H1 (cell line): ENCODE results near the gene TMTC4. TPM values are rescaled to one million over a fixed set of nuclear protein-coding genes. Genes with fewer than 3 reads are reported as not detected.
A peak's percentile ranks its signal among the peaks of the same experiment; 100 is the strongest.

Experiments
- CTCF ChIA-PET: fragments of 300-600 bp; sonication (Branson Sonifier 250); formaldehyde crosslinking; loops from one replicate; lab custom pipeline; 2021; ENCODE audit not compliant: partially characterized antibody; lab: Charles Lee
- POLR2A ChIA-PET: fragments of 300-600 bp; sonication (Branson Sonifier 250); formaldehyde crosslinking; loops from one replicate; lab custom pipeline; 2021; ENCODE audit warnings: inconsistent platforms; ENCODE audit not compliant: partially characterized antibody; lab: Charles Lee
- DNase-seq, 2 experiments: peaks; one replicate each; pipeline versions ENCODE4 v3.0.0 to v3.0.0-alpha.2; 2010 to 2022; ENCODE audit warnings: low spot score in 2 of 2, low read depth in 1 of 2, mixed read lengths in 1 of 2
- FAIRE-seq: peaks from 2 replicates; lab custom pipeline; 2011; peaks lifted over from hg19 to GRCh38; lab: Jason Lieb, UNC
- H2AFZ ChIP-seq: 2 replicates; pipeline ENCODE4 v1.8.1; 2012; ENCODE audit warnings: low read length, inconsistent platforms
- H2AK5ac ChIP-seq: 2 replicates; pipeline ENCODE4 v1.6.1; 2013; ENCODE audit warnings: low read depth, low read length
- H2BK120ac ChIP-seq: replicated peaks from 2 replicates; pipeline ENCODE3; 2013; ENCODE audit warnings: low read depth, low read length, inconsistent platforms
- H2BK12ac ChIP-seq: 2 replicates; pipeline ENCODE4 v1.6.1; 2013; ENCODE audit warnings: low read depth, low read length
- H2BK15ac ChIP-seq: 2 replicates; pipeline ENCODE4 v1.6.1; 2013; ENCODE audit warnings: low read length
- H2BK20ac ChIP-seq: 2 replicates; pipeline ENCODE4 v1.6.1; 2013; ENCODE audit warnings: low read length
- H2BK5ac ChIP-seq: 2 replicates; pipeline ENCODE4 v1.6.1; 2013; ENCODE audit warnings: low read depth, low read length
- H3K14ac ChIP-seq: 2 replicates; pipeline ENCODE4 v1.6.1; 2013; ENCODE audit warnings: inconsistent platforms; ENCODE audit not compliant: insufficient read length
- H3K18ac ChIP-seq: 2 replicates; pipeline ENCODE4 v1.6.1; 2013; ENCODE audit warnings: low read length; ENCODE audit errors: extremely low read depth
- H3K23ac ChIP-seq: 2 replicates; pipeline ENCODE4 v1.6.1; 2013; ENCODE audit warnings: inconsistent platforms; ENCODE audit not compliant: insufficient read length
- H3K23me2 ChIP-seq: 2 replicates; pipeline ENCODE4 v1.6.1; 2013; ENCODE audit warnings: low read depth, low read length
- H3K27ac ChIP-seq: 2 replicates; pipeline ENCODE4 v1.6.1; 2011; ENCODE audit warnings: low read depth, low read length, inconsistent platforms
- H3K27me3 ChIP-seq, 4 experiments: replicated peaks in 1 of 4; 1 replicate in 1 of 4; 2 replicates in 3 of 4; pipeline versions ENCODE4 v1.6.1 to v1.8.1; 2011 to 2013; ENCODE audit warnings: low read length in 3 of 4, mild to moderate bottlenecking in 3 of 4, inconsistent platforms in 2 of 4, mixed read lengths in 2 of 4, moderate library complexity in 1 of 4; ENCODE audit not compliant: control insufficient read depth in 3 of 4, insufficient read depth in 3 of 4; ENCODE audit errors: extremely low read depth in 1 of 4
- H3K36me3 ChIP-seq, 4 experiments: 2 replicates each; pipeline versions ENCODE4 v1.6.1 to v1.8.1; 2011 to 2013; ENCODE audit warnings: mild to moderate bottlenecking in 4 of 4, low read length in 3 of 4, moderate library complexity in 2 of 4, control low read depth in 1 of 4, inconsistent platforms in 1 of 4; ENCODE audit not compliant: insufficient read depth in 4 of 4, control insufficient read depth in 2 of 4
- H3K4ac ChIP-seq: replicated peaks from 2 replicates; pipeline ENCODE3; 2013; ENCODE audit warnings: low read length, low read depth, mixed read lengths, inconsistent platforms; ENCODE audit not compliant: insufficient read length
- H3K4me1 ChIP-seq, 4 experiments: replicated peaks in 1 of 4; 1 replicate in 1 of 4; 2 replicates in 3 of 4; pipeline versions ENCODE4 v1.6.1 to v1.8.1; 2011 to 2013; ENCODE audit warnings: low read length in 3 of 4, inconsistent platforms in 2 of 4, mixed read lengths in 1 of 4; ENCODE audit not compliant: insufficient read depth in 4 of 4, control insufficient read depth in 3 of 4
- H3K4me2 ChIP-seq, 2 experiments: 2 replicates each; pipeline versions ENCODE4 v1.6.1 to v1.8.1; 2011 to 2013; ENCODE audit warnings: low read depth in 2 of 2, low read length in 2 of 2, control low read depth in 1 of 2, inconsistent platforms in 1 of 2, mild to moderate bottlenecking in 1 of 2; ENCODE audit not compliant: insufficient read depth in 1 of 2
- H3K4me3 ChIP-seq, 4 experiments: fragments of 200-600, 300-600 bp in 1 of 4; sonication (generic), shearing (Covaris generic), sonication (Bioruptor Twin) in 1 of 4; 2 replicates each; pipeline versions ENCODE4 v1.5.1 to v1.8.1; 2011 to 2016; ENCODE audit warnings: low read length in 4 of 4, low read depth in 3 of 4, control low read depth in 2 of 4, inconsistent platforms in 2 of 4, mild to moderate bottlenecking in 2 of 4, mixed read lengths in 1 of 4, moderate library complexity in 1 of 4; ENCODE audit not compliant: insufficient read depth in 2 of 4; ENCODE audit errors: extremely low read depth in 1 of 4
- H3K56ac ChIP-seq: replicated peaks from 2 replicates; pipeline ENCODE3; 2013; ENCODE audit warnings: low read depth, mild to moderate bottlenecking, mixed read lengths, low read length, inconsistent platforms; ENCODE audit not compliant: insufficient read length
- H3K79me1 ChIP-seq: 2 replicates; pipeline ENCODE4 v1.6.1; 2013; ENCODE audit warnings: low read depth, low read length, control low read depth
- H3K79me2 ChIP-seq, 2 experiments: 2 replicates each; pipeline versions ENCODE4 v1.6.1 to v1.8.1; 2012 to 2013; ENCODE audit warnings: low read length in 2 of 2, mild to moderate bottlenecking in 2 of 2, inconsistent platforms in 1 of 2; ENCODE audit not compliant: insufficient read depth in 2 of 2, control insufficient read depth in 1 of 2
- H3K9ac ChIP-seq, 4 experiments: replicated peaks in 1 of 4; 1 replicate in 1 of 4; 2 replicates in 3 of 4; pipeline versions ENCODE4 v1.6.1 to v1.8.1; 2011 to 2013; ENCODE audit warnings: low read depth in 3 of 4, low read length in 3 of 4, control low read depth in 2 of 4, mild to moderate bottlenecking in 2 of 4, moderate library complexity in 2 of 4, inconsistent platforms in 1 of 4; ENCODE audit errors: extremely low read depth in 1 of 4
- H3K9me3 ChIP-seq, 2 experiments: 2 replicates each; pipeline versions ENCODE4 v1.6.1 to v1.8.1; 2012 to 2013; ENCODE audit warnings: mild to moderate bottlenecking in 2 of 2, moderate library complexity in 2 of 2, control low read depth in 1 of 2, inconsistent platforms in 1 of 2, low read depth in 1 of 2, low read length in 1 of 2, mixed read lengths in 1 of 2; ENCODE audit not compliant: insufficient read depth in 2 of 2
- H4K20me1 ChIP-seq, 2 experiments: replicated peaks in 1 of 2; 2 replicates each; pipeline versions ENCODE3 to v1.8.1; 2011 to 2013; ENCODE audit warnings: inconsistent platforms in 2 of 2, low read length in 2 of 2, mild to moderate bottlenecking in 1 of 2; ENCODE audit not compliant: insufficient read depth in 2 of 2, control insufficient read depth in 1 of 2
- H4K5ac ChIP-seq: 2 replicates; pipeline ENCODE4 v1.6.1; 2013; ENCODE audit warnings: low read length, low read depth, mixed read lengths, inconsistent platforms; ENCODE audit not compliant: insufficient read length
- H4K8ac ChIP-seq: 2 replicates; pipeline ENCODE4 v1.8.0; 2013; ENCODE audit warnings: mild to moderate bottlenecking, moderate library complexity, low read length, inconsistent platforms; ENCODE audit not compliant: insufficient read depth; ENCODE audit errors: extremely low read depth
- H4K91ac ChIP-seq: replicated peaks from 2 replicates; pipeline ENCODE3; 2013; ENCODE audit warnings: low read length, mixed read lengths, inconsistent platforms; ENCODE audit not compliant: insufficient read length
- ATF2 ChIP-seq: IDR thresholded peaks from 2 replicates; pipeline ENCODE4 v1.6.1; 2012; ENCODE audit warnings: low read length, inconsistent platforms
- CBX8 ChIP-seq: fragments of 300-800, 300-1000 bp; sonication (generic); IDR thresholded peaks from 2 replicates; pipeline ENCODE4 v1.7.1; 2016; ENCODE audit warnings: low read depth, low read length, borderline replicate concordance
- CTCF ChIP-seq, 3 experiments: IDR thresholded peaks; 1 replicate in 2 of 3; 2 replicates in 1 of 3; pipeline versions ENCODE4 v1.5.1 to v1.6.1; 2011; ENCODE audit warnings: low read length in 3 of 3, mild to moderate bottlenecking in 3 of 3, inconsistent platforms in 2 of 3, low read depth in 1 of 3, moderate library complexity in 1 of 3; ENCODE audit not compliant: insufficient read depth in 1 of 3; ENCODE audit errors: control extremely low read depth in 1 of 3
- RAD21 ChIP-seq, 2 experiments: IDR thresholded peaks in 1 of 2; conservative IDR thresholded peaks in 1 of 2; 2 replicates each; pipeline ENCODE4 v1.6.1; 2011; ENCODE audit warnings: low read depth in 2 of 2, low read length in 2 of 2, improper control_type of control experiment in 1 of 2, inconsistent platforms in 1 of 2, mild to moderate bottlenecking in 1 of 2, moderate library complexity in 1 of 2
- TAF7 ChIP-seq: optimal IDR thresholded peaks from 2 replicates; pipeline ENCODE3; 2011; ENCODE audit warnings: low read depth, mild to moderate bottlenecking, inconsistent platforms, low read length, moderate library complexity, borderline replicate concordance
- TCF12 ChIP-seq: IDR thresholded peaks from 2 replicates; pipeline ENCODE4 v1.6.1; 2011; ENCODE audit warnings: low read depth, mild to moderate bottlenecking, low read length
- ZNF274 ChIP-seq: IDR thresholded peaks from 2 replicates; pipeline ENCODE4 v1.7.0; 2012; ENCODE audit warnings: low read length, borderline replicate concordance; ENCODE audit errors: extremely low read depth
- WGBS, 2 experiments: shearing (Covaris generic) in 1 of 2; methylation state at CpG; one replicate each; pipeline versions ENCODE4 v1.1.6 to v1.1.7; 2013 to 2015; ENCODE audit warnings: low lambda C conversion rate in 2 of 2, mixed read lengths in 2 of 2, inconsistent platforms in 1 of 2, low coverage in 1 of 2, missing lambda C conversion rate in 1 of 2; ENCODE audit not compliant: insufficient replicate concordance in 2 of 2, insufficient coverage in 1 of 2, insufficient read length in 1 of 2; ENCODE audit errors: extremely low coverage in 1 of 2, missing lambda C conversion rate in 1 of 2; 5-methylcytosine and 5-hydroxymethylcytosine counted together
- polyA plus RNA-seq, 7 experiments: library from polyadenylated mRNA; depleted of rRNA in 3 of 7; stranded (reverse) in 5 of 7; unstranded in 2 of 7; fragments of >200 nt in 5 of 7; fragments of 200-250 nt in 2 of 7; gene quantifications; 1 replicate in 5 of 7; 2 replicates in 1 of 7; 4 replicates in 1 of 7; pipeline versions ENCODE4 v1.2.1 to v1.2.3, GENCODE V29; 2011 to 2013; ENCODE audit warnings: missing spikeins in 2 of 7, mixed read lengths in 2 of 7
- total RNA-seq: library from RNA; stranded (reverse); fragmentation: NEBNext Ultra II Directional; extraction: Animal tissue kit (Norgen Biotek cat#: 25700); gene quantifications from 2 replicates; pipeline ENCODE4 v1.2.1, GENCODE V29; 2021

The TMTC4 gene
- total and polyA plus RNA-seq, 2 of the 8 experiments (the other 6 are each of a cell fraction or from before 2014, with no cell fraction given): 26.3 to 42.6 TPM

GRCh38 chr13:100646030-100646673 is 28.4 kb downstream of the TMTC4 start:
- no peak overlapping the region for H4K5ac ChIP-seq

More at GRCh38 chr13:100646030-100646673, 28.4 kb downstream of the TMTC4 start:
- H3K23ac ChIP-seq: no peak overlapping the region
- ChIA-PET POLR2A (interaction anchor here (2.2 kb wide), 1 partner anchor 28 kb away, joined by 5 read pairs; the partner anchor contains the start of gene TMTC4), CTCF (interaction anchor here (0.6 to 3.0 kb wide), 13 partner anchors 10 to 482 kb away, joined by 3 to 19 read pairs (median 3); no protein-coding TSS in a partner anchor)
- no peak overlapping the region for H2BK15ac ChIP-seq
- no peak overlapping the region for H3K9ac ChIP-seq
- H2AFZ ChIP-seq: no peak overlapping the region
- no peak overlapping the region for H3K56ac ChIP-seq
- WGBS, 2 experiments: 87% methylated on average over 12 of the region's 12 CpGs; no CpG with 5 or more reads in 1 of the 2 experiments
- no peak overlapping the region for H3K4ac ChIP-seq
- TF ChIP-seq TCF12 (no peak), CTCF (IDR thresholded peaks at IDR 0.05; ENCODE audit: control extremely low read depth in 1 of 3, insufficient read depth in 1 of 3, low read depth in 1 of 3, low read length in 3 of 3) (peak in 2 of 3 experiments; percentile 53 to 63; a peak in 2 of 4 replicates), TAF7 (no peak), ZNF274 (no peak), RAD21 (IDR thresholded peaks at IDR 0.05 in 1 of 2, conservative IDR thresholded peaks at IDR 0.05 in 1 of 2; ENCODE audit: low read depth in 2 of 2, low read length in 2 of 2) (peak; percentile 47 to 57), CBX8 (no peak), ATF2 (no peak)
- H3K4me1 ChIP-seq: no peaks in the 10 kb centered on the region
- H2BK120ac ChIP-seq: no peak overlapping the region
- H2BK20ac ChIP-seq: no peak overlapping the region
- FAIRE-seq: no peak
- no peak overlapping the region for H3K4me3 ChIP-seq
- no peaks in the 10 kb centered on the region for H3K23me2 ChIP-seq
- no peaks in the 10 kb centered on the region for H3K79me2 ChIP-seq
- H2BK5ac ChIP-seq: no peak overlapping the region
- H3K27me3 ChIP-seq: no peaks in the 10 kb centered on the region; a peak in 1 of 7 replicates
- no peak overlapping the region for H4K8ac ChIP-seq
- H3K27ac ChIP-seq: no peak overlapping the region
- no peak overlapping the region for H2BK12ac ChIP-seq
- no peak overlapping the region for H3K4me2 ChIP-seq
- H4K91ac ChIP-seq: no peak overlapping the region
- no peak for DNase-seq
- no peak overlapping the region for H3K18ac ChIP-seq
- H4K20me1 ChIP-seq: no peaks in the 10 kb centered on the region
- H3K36me3 ChIP-seq: peaks cover 0 to 15% (median 8%) of the 10 kb centered on the region in 4 experiments; a peak in 5 of 8 replicates
- H3K14ac ChIP-seq: no peak overlapping the region
- H3K9me3 ChIP-seq: no peaks in the 10 kb centered on the region
- H3K79me1 ChIP-seq: no peaks in the 10 kb centered on the region; the same call in 1 of the 2 replicates
- H2AK5ac ChIP-seq: no peak overlapping the region
